Body of pancreas (tissue), 4 donors: Measurements from ENCODE around the gene SERBP1. TPM values are rescaled to one million over a fixed set of nuclear protein-coding genes. Genes with fewer than 3 reads are reported as not detected.
A peak's percentile ranks its signal among the peaks of the same experiment; 100 is the strongest.

Experiments
- ATAC-seq: fragments of 150-250 bp; one replicate; pipeline ENCODE4 v1.9.1; 2016
- DNase-seq, 4 donors: peaks; one replicate each; pipeline ENCODE4 v3.0.0-alpha.2; 2019
- H3K27ac ChIP-seq, 4 donors: fragments of 200-600 bp; sonication (generic); 1 replicate in 3 of 4; 2 replicates in 1 of 4; pipeline versions ENCODE4 v1.5.1 to v1.6.1; 2016 to 2019; ENCODE audit warnings: mild to moderate bottlenecking in 1 of 4, mixed read lengths in 1 of 4, moderate library complexity in 1 of 4
- H3K27me3 ChIP-seq, 2 donors: fragments of 200-600 bp; sonication (generic); one replicate each; pipeline ENCODE4 v1.6.0; 2016; ENCODE audit warnings: mild to moderate bottlenecking in 1 of 2
- H3K36me3 ChIP-seq, 2 donors: fragments of 200-600 bp; sonication (generic); replicated peaks in 1 of 2; 2 replicates each; pipeline ENCODE4 v1.5.1; 2016; ENCODE audit warnings: low read depth in 2 of 2; ENCODE audit not compliant: insufficient read depth in 1 of 2
- H3K4me1 ChIP-seq: fragments of 200-600 bp; sonication (generic); one replicate; pipeline ENCODE4 v1.6.0; 2016
- H3K4me3 ChIP-seq, 2 donors: fragments of 200-600 bp; sonication (generic); 1 replicate in 1 of 2; 2 replicates in 1 of 2; pipeline ENCODE4 v1.5.1; 2016 to 2019
- H3K9me3 ChIP-seq, 3 donors: fragments of 200-600 bp; sonication (generic); 1 replicate in 2 of 3; 2 replicates in 1 of 3; pipeline ENCODE4 v1.5.1; 2016
- POLR2A ChIP-seq, 3 donors: fragments of 450-650 bp; IDR thresholded peaks; one replicate each; pipeline ENCODE4 v1.6.1; 2016; ENCODE audit warnings: antibody characterized with exemption in 3 of 3, mild to moderate bottlenecking in 2 of 3
- WGBS, 2 donors: methylation state at CpG; one replicate each; pipeline ENCODE4 v1.1.5; 2017; 5-methylcytosine and 5-hydroxymethylcytosine counted together
- intact Hi-C: fragments of 100-400 bp; cut with DNase I; formaldehyde crosslinking; loops from one replicate; pipeline ENCODE4 v1.15.1; 2023
- total RNA-seq, 2 donors: library from RNA; depleted of rRNA; stranded (reverse); fragments of >200 nt; gene quantifications; one replicate each; pipeline ENCODE4 v1.1.0, GENCODE V29; 2016
- TF ChIP-seq, protein P1 (sequence below), 7 experiments: fragments of 450-650 bp in 4 of 7; fragments of 200-600 bp in 3 of 7; sonication (generic) in 3 of 7; IDR thresholded peaks; one replicate each; pipeline ENCODE4 v1.5.1; 2016 to 2019; ENCODE audit warnings: antibody characterized with exemption in 7 of 7

SERBP1 gene
- total RNA-seq, 2 donors from 2014 or later = 77.5 to 123 TPM

DNA sequence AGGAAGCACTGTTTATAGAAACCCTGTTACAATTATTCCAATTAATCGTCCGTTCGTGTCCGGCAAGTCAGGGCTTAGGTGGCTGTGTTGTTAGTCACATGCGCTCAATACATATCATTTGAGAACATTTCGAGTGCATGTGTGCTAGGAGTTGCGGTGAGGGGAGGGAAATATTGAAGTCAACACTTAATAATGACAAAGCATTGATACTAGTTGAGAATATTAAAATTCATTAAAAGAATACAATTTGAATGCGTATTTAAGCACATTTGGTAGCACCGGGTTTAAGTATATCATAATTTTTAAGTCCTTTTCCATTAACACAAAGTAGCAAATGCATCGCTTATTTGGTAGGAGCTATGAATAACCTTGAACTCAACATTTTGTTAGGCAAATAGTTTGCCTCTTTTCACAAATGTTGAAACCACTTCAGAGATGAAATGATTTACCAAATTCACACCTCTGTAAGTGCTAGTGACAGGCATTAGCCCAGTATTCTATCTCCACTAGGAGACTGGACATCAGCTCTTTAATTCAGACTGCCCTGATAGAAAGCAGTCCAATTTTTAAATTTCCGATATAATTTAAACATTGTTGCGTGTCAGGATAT, 1.1 kb upstream of the SERBP1 start:
- Histone ChIP-seq H3K36me3 (no peaks in the 10 kb centered on the region), H3K9me3 (no peaks in the 10 kb centered on the region), H3K4me3 (peak overlapping the region; percentile 66 to 89), H3K27me3 (no peaks in the 10 kb centered on the region), H3K27ac (peak overlapping the region; percentile 89 to 96 (median 92)), H3K4me1 (peaks cover 17% of the 10 kb centered on the region)
- DNase-seq (no peak), ATAC-seq (no peak)
- intact Hi-C loops = no loop called here
- TF ChIP-seq, protein P1, sequence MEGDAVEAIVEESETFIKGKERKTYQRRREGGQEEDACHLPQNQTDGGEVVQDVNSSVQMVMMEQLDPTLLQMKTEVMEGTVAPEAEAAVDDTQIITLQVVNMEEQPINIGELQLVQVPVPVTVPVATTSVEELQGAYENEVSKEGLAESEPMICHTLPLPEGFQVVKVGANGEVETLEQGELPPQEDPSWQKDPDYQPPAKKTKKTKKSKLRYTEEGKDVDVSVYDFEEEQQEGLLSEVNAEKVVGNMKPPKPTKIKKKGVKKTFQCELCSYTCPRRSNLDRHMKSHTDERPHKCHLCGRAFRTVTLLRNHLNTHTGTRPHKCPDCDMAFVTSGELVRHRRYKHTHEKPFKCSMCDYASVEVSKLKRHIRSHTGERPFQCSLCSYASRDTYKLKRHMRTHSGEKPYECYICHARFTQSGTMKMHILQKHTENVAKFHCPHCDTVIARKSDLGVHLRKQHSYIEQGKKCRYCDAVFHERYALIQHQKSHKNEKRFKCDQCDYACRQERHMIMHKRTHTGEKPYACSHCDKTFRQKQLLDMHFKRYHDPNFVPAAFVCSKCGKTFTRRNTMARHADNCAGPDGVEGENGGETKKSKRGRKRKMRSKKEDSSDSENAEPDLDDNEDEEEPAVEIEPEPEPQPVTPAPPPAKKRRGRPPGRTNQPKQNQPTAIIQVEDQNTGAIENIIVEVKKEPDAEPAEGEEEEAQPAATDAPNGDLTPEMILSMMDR (IDR thresholded peaks at IDR 0.05) = no peak
- TF ChIP-seq POLR2A (IDR thresholded peaks at IDR 0.05) = no peak
- 3 to 8% methylated on average over 12 of the region's 12 CpGs for WGBS, 2 donors

DNA sequence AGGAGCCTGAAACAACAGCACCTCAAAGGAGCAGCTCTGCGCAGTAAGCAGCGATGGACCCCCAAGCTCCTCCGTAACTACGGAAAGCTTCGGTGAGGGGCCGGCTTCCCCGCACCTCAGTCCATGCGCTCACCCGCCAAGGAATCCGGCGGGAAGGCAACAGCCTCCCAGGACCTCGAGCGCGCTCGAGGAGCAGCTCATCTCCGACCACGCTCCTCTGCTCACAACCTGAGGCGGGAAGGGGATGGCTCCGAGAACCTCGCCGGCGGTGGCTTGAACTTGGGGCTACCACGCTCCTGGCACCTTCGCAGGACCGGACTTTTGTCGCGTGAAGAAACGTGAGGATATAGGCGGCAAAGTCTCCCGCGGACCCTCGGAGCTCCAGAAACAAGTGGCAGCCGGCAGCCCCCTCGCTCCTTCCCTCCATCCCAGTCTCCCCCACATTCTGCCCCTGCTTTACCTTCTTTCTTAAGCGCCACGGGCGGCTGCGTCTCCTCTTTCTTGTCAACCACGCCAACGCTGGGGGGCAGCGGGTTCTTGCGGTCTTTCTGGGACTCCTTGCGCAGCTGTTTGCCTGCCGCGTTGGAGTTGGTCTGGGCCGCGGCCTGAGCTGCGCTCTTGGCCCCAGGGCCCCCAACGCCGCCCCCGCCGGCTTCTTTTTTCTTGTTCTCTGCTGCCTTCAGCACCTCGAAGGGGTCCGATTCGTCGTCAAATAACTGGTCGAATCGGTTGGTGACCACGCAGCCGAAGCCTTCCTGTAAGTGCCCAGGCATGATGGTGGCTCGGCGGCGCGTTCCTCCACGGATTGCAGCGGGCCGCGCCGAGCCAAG, 459 bp downstream of the SERBP1 start:
- Histone ChIP-seq H3K4me1 (peaks cover 25% of the 10 kb centered on the region), H3K9me3 (no peaks in the 10 kb centered on the region), H3K27ac (peak overlapping the region; percentile 14 to 96 (median 92)), H3K36me3 (peaks cover 0 to 3% of the 10 kb centered on the region in 2 donors), H3K27me3 (no peaks in the 10 kb centered on the region), H3K4me3 (peak overlapping the region; percentile 66 to 89)
- TF ChIP-seq, protein P1 (IDR thresholded peaks at IDR 0.05) = peak in 1 of 7 experiments; percentile 9
- TF ChIP-seq POLR2A (IDR thresholded peaks at IDR 0.05) = peak in 1 of 3 donors; percentile 9
- intact Hi-C loops = no loop called here
- peak; percentile 7 for ATAC-seq
- 0 to 2% methylated on average over 23 to 69 of the region's 69 CpGs for WGBS, 2 donors
- DNase-seq = peak; percentile 23 to 37 (median 32)

DNA sequence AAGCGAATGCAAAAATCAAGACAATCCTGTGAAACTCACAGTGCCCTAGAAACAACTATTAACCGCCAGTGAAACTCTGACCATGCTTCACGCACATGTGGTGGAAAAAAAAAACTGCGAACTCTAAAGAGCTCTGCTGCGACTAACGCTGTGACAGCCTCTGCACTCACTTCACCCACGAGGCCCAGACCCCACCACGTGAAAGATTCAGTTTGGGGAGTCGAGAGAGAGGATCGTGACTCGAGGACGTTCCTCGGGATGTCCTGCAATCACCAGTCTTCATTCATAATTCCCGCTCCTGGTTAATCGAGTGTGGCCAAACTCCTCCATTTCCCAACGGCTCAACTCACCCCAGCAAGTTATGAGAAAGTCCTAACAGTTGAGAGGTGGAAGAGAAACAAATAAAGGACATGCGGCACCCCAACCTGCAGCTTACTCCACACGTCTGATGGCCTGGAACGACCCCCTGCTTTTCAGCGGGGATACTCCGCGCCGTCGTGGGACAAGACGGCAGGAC, 1.1 kb downstream of the SERBP1 start:
- no peaks in the 10 kb centered on the region for H3K9me3 ChIP-seq
- peak overlapping the region; percentile 14 to 96 (median 92) for H3K27ac ChIP-seq
- peak overlapping the region; percentile 66 to 89 for H3K4me3 ChIP-seq
- ATAC-seq (no peak), DNase-seq (peak in 1 of 4 donors; percentile 12)
- TF ChIP-seq, protein P1 (IDR thresholded peaks at IDR 0.05) = no peak
- TF ChIP-seq POLR2A (IDR thresholded peaks at IDR 0.05) = no peak
- 0 to 1% methylated on average over 17 to 25 of the region's 25 CpGs for WGBS, 2 donors
- intact Hi-C loops = no loop called here
- H3K36me3 ChIP-seq = peaks cover 0 to 7% of the 10 kb centered on the region in 2 donors
- no peaks in the 10 kb centered on the region for H3K27me3 ChIP-seq
- peaks cover 25% of the 10 kb centered on the region for H3K4me1 ChIP-seq

DNA sequence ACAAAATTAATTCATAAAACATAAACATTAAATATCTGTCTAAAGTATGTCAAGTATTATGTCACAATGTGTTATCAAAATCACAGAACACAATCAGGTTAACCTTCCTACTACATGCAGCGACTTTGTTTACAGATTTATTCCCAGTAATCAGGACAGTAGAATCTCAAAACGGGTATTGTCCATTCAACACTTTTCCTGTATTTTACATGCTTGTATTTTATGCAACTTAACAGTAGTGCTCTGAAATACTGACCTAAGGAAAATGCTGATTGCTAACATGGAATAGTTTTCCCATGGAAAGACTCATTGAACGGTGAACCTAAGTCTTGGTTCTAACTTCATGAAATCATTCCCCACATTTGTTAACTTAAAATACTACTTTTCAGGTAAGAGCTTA, 2.3 kb downstream of the SERBP1 start:
- ATAC-seq (no peak), DNase-seq (no peak)
- Histone ChIP-seq H3K4me1 (peaks cover 25% of the 10 kb centered on the region), H3K27ac (no peak overlapping the region), H3K4me3 (peak overlapping the region; percentile 2 to 89), H3K9me3 (no peaks in the 10 kb centered on the region), H3K27me3 (no peaks in the 10 kb centered on the region), H3K36me3 (peaks cover 0 to 11% of the 10 kb centered on the region in 2 donors)
- intact Hi-C loops = no loop called here
- 1% methylated on average over 3 of the region's 3 CpGs for WGBS, 2 donors
- TF ChIP-seq, protein P1 (IDR thresholded peaks at IDR 0.05) = no peak
- no peak for TF ChIP-seq POLR2A (IDR thresholded peaks at IDR 0.05)
